HG03025 (cell line): ENCODE measurements around the gene KLK5.

Experiments
- ATAC-seq: cut with Tn5 transposase; IDR thresholded peaks from one replicate; pipeline ENCODE4 v1.9.1; 2021; ENCODE audit warnings: mild to moderate bottlenecking, moderate library complexity; ENCODE audit not compliant: unreplicated experiment, low FRiP score

Gene KLK5

DNA sequence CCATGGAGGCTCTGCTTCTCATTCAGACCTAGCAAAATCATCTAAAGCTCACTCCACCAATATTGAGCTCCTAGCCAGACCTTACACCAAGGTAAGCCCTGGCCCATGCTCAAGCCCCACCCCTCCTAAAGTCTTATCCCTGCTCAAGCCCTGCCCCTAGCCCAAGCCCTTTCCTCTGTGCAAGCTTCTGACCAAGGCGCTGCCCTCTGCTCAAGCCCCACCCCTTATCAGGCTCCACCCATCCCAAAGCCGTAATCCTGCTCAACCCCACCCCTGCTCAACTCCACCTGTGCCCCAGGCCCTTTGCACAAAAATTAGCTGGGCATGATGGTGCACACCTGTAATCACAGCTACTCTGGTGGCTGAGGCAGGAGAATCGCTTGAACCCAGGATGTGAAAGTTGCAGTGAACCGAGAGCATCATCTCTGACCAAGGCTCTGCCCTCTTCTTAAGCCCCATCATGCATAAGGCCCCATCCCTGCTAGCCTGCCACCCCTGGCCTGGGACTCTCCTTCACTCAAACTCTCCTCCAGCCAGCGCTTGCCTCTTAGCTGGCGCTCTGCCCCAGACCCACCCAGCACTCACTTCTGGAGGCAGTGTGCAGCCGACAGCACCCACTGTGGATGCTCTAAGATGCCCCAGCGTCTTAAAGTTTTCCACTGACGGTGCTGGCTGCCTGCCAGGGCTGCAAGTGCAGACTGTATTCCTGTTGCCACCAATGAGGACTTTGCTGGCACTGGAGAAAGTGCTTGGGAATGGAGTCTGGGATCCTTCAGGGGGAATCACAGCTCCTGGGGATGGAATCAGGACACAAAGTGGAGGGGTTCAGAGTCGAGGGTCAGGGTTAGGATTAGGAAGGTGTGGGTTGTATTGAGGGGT, 58.1 kb downstream of the KLK5 start:
- no peak for ATAC-seq
